ENCODE data around the gene LEPROT.

The LEPROT gene

DNA sequence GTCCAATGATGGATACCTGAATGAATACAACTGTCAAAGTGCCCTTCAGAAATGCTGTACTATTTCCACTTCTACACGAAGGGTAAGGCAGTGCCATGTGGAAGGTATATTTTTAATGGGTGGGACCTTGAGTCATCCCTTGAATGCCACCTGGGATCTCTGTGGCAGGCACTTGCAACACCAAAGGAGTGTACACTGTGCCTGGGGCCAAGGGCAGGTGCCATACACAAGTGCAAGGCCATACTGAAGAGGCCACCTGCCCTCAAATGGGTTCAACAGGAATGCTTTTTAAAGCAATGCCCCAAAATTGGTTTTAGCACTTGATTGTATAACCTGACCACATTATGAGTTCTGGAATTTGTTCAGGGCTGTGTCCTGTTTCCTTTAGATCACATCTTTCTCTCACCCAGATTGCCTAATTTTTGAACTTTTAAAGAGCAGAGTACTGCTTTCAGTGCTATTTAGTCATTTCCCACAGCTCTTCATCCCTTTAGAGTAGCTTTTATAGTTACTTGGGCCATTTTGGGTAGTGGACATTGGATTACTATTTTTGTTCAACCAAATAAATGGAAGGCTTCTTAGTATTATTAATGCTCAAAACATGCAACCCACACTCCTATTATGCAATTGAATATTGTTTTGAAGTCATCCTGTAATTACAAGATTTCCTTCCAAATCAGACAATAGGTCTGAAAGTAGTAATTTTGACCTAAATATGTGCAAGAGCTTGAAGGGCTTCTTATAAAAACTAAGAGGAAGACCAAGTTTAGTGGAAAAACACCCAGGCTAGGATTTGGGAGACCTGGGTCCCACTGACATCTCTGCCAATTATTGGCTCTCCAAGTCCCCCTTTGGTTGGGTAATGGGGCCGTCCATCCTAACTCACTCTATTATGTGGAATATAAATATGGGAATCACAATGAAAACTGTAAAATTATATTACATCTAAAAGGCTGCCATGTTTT, 57.2 kb downstream of the LEPROT start:
- DNase-seq (ENCODE audit: low read depth in 2 of 2) = no peak

DNA sequence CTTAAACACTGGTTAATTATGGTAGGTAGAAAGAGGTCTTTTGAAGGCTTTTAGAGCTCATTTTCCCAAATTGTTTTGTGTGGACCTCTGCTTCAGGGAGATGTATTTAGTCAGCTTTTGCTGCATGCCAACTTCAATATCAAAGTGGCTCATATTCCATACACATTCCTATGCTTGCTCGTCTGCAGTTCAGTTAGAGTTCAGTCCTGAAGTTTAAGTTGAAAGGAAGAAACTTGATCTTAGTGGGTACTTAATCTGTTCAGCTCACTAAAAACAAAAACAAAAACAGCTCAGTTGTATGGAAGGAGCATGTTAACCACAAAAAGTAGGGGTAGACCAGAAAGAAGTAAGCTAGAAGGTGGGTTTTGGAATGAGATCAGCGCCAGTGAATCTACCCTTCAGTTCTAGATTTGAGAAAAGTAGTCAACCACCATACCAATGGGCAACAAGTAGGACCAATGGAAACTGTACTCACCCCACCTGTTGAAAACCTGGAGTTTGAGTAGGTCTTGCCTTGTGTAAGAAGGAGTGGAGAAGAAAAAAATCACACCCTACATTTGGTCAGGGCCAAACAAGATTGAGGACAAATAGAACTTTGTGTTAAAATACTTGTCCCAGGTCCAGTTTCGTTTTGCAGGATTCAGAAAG, 58.0 kb downstream of the LEPROT start:
- no peak for DNase-seq (ENCODE audit: low read depth in 2 of 2)

DNA sequence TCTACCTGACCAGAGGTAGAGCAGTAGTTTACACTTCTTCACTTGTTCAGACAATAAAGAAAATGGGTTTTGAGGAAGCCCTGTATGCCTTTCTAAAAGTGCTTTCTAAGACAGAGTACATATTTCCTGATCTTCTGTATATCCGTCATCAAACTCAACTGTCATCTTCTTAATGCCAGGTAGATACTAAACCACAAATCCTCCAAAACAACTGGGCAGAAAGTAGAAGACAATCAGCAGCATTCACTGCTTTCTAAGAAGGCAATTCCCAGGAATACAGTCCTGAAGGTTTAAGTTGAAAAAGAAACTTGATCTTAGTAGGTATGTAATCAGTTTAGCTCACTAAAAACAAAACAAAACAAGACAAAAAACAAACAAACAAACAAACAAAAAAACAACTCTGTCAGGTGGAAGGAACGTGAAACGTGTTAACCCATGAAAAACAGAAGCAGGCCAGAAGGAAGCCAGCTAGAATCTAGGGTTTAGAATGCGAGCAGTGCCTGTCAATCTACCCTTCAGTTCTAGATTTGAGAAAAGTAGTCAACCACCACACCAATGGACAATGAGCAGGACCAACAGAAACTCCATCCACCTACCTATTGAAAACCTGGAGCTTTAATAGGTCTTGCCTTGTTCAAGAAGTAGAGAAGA, 59.2 kb downstream of the LEPROT start:
- no peak for DNase-seq (ENCODE audit: low read depth in 2 of 2)

- DNase-seq (ENCODE audit: low read depth in 2 of 2) = no peak
These were observed 60.4 kb downstream of the LEPROT start for GRCh38 chr1:65480684-65481405.

- no peak for DNase-seq (ENCODE audit: low read depth in 2 of 2)
These were observed 63.7 kb downstream of the LEPROT start for GRCh38 chr1:65483993-65484754.

All from stimulated activated CD4-positive, alpha-beta T cell treated with anti-CD3 and anti-CD28 coated beads, Interleukin-1b, Interleukin-23, amount 100 ng/mL, for 1 hour (primary cell).